H9 (cell line): ENCODE measurements around the gene ELFN1. TPM values are rescaled to one million over a fixed set of nuclear protein-coding genes. Genes with fewer than 3 reads are reported as not detected.

Experiments used
- DNase-seq: peaks from one replicate; pipeline ENCODE4 v3.0.0-alpha.2; 2017
- H2AFZ ChIP-seq: one replicate; pipeline ENCODE4 v1.6.1; 2013; ENCODE audit warnings: mild to moderate bottlenecking, low read length, control low read depth, moderate library complexity
- H2AK5ac ChIP-seq: 2 replicates; pipeline ENCODE4 v1.6.1; 2013; ENCODE audit warnings: low read length, control low read depth, mixed read lengths; ENCODE audit not compliant: insufficient read length
- H2BK120ac ChIP-seq: one replicate; pipeline ENCODE4 v1.6.1; 2013; ENCODE audit warnings: low read depth, mild to moderate bottlenecking, low read length, control low read depth, inconsistent platforms; ENCODE audit not compliant: poor library complexity, severe bottlenecking
- H2BK12ac ChIP-seq: 2 replicates; pipeline ENCODE4 v1.6.1; 2013; ENCODE audit warnings: low read length, control low read depth, mixed read lengths, low read depth; ENCODE audit not compliant: insufficient read length
- H2BK15ac ChIP-seq: 2 replicates; pipeline ENCODE4 v1.6.1; 2013; ENCODE audit warnings: low read depth, low read length, control low read depth
- H2BK20ac ChIP-seq: one replicate; pipeline ENCODE4 v1.6.1; 2013; ENCODE audit warnings: low read depth, mild to moderate bottlenecking, low read length, control low read depth, inconsistent platforms; ENCODE audit not compliant: poor library complexity, severe bottlenecking
- H2BK5ac ChIP-seq: 2 replicates; pipeline ENCODE4 v1.6.1; 2013; ENCODE audit warnings: low read length, control low read depth, mixed read lengths; ENCODE audit not compliant: insufficient read length
- H3K14ac ChIP-seq: 2 replicates; pipeline ENCODE4 v1.6.1; 2013; ENCODE audit warnings: low read length, control low read depth; ENCODE audit not compliant: insufficient read depth
- H3K18ac ChIP-seq: 2 replicates; pipeline ENCODE4 v1.6.1; 2013; ENCODE audit warnings: low read depth, mild to moderate bottlenecking, mixed read lengths, low read length, control low read depth; ENCODE audit not compliant: insufficient read length
- H3K23ac ChIP-seq: 2 replicates; pipeline ENCODE4 v1.6.1; 2013; ENCODE audit warnings: low read length, control low read depth, mixed read lengths, low read depth; ENCODE audit not compliant: insufficient read length
- H3K23me2 ChIP-seq: 2 replicates; pipeline ENCODE4 v1.6.1; 2013; ENCODE audit warnings: low read depth, mild to moderate bottlenecking, mixed read lengths, low read length, control low read depth; ENCODE audit not compliant: insufficient read length, poor library complexity, severe bottlenecking
- H3K27ac ChIP-seq: 2 replicates; pipeline ENCODE4 v1.5.1; 2013; ENCODE audit warnings: low read length, control low read depth, mixed read lengths, low read depth; ENCODE audit not compliant: insufficient read length
- H3K27me3 ChIP-seq: 2 replicates; pipeline ENCODE4 v1.6.1; 2013; ENCODE audit warnings: low read length, control low read depth, inconsistent platforms; ENCODE audit not compliant: insufficient read depth
- H3K4ac ChIP-seq: 2 replicates; pipeline ENCODE4 v1.6.1; 2013; ENCODE audit warnings: low read depth, mild to moderate bottlenecking, control low read depth, inconsistent platforms, low read length, moderate library complexity
- H3K4me1 ChIP-seq: 2 replicates; pipeline ENCODE4 v1.6.1; 2013; ENCODE audit warnings: low read length, control low read depth, inconsistent platforms; ENCODE audit not compliant: insufficient read depth
- H3K4me2 ChIP-seq: 2 replicates; pipeline ENCODE4 v1.6.1; 2013; ENCODE audit warnings: low read length, control low read depth, mixed read lengths; ENCODE audit not compliant: insufficient read length, insufficient read depth
- H3K56ac ChIP-seq: 2 replicates; pipeline ENCODE4 v1.6.1; 2013; ENCODE audit warnings: low read depth, mild to moderate bottlenecking, mixed read lengths, low read length, control low read depth; ENCODE audit not compliant: insufficient read length
- H3K79me1 ChIP-seq: 2 replicates; pipeline ENCODE4 v1.6.1; 2013; ENCODE audit warnings: low read depth, mild to moderate bottlenecking, moderate library complexity, low read length, control low read depth, inconsistent platforms; ENCODE audit not compliant: insufficient read depth, poor library complexity, severe bottlenecking
- H3K79me2 ChIP-seq: 2 replicates; pipeline ENCODE4 v1.6.1; 2013; ENCODE audit warnings: low read length, control low read depth, inconsistent platforms; ENCODE audit not compliant: insufficient read depth
- H3K9ac ChIP-seq: 2 replicates; pipeline ENCODE4 v1.6.1; 2013; ENCODE audit warnings: low read length, control low read depth, mixed read lengths; ENCODE audit not compliant: insufficient read length; ENCODE audit errors: extremely low read depth
- H3K9me3 ChIP-seq: one replicate; pipeline ENCODE4 v1.6.1; 2013; ENCODE audit warnings: low read depth, low read length, inconsistent platforms; ENCODE audit not compliant: control insufficient read depth
- H3T11ph ChIP-seq: one replicate; pipeline ENCODE4 v1.6.1; 2013; ENCODE audit warnings: mild to moderate bottlenecking, low read length, control low read depth, inconsistent platforms
- H4K20me1 ChIP-seq: one replicate; pipeline ENCODE4 v1.6.1; 2013; ENCODE audit not compliant: control insufficient read depth, insufficient read length, insufficient read depth
- H4K5ac ChIP-seq: 2 replicates; pipeline ENCODE4 v1.6.1; 2013; ENCODE audit warnings: low read depth, mild to moderate bottlenecking, mixed read lengths, low read length, control low read depth; ENCODE audit not compliant: insufficient read length
- H4K8ac ChIP-seq: replicated peaks from 2 replicates; pipeline ENCODE4 v1.6.1; 2013; ENCODE audit warnings: low read length, control low read depth, mixed read lengths, low read depth; ENCODE audit not compliant: insufficient read length
- H4K91ac ChIP-seq: 2 replicates; pipeline ENCODE4 v1.6.1; 2013; ENCODE audit warnings: low read depth, mild to moderate bottlenecking, moderate library complexity, mixed read lengths, low read length, control low read depth; ENCODE audit not compliant: insufficient read length
- H3K27ac Mint-ChIP-seq, 3 experiments: 2 replicates in 2 of 3; 3 replicates in 1 of 3; pipeline ENCODE4 v1.8.0; 2020 to 2021; ENCODE audit warnings: mixed read lengths in 3 of 3, mild to moderate bottlenecking in 1 of 3, moderate library complexity in 1 of 3
- H3K27me3 Mint-ChIP-seq: 2 replicates; pipeline ENCODE4 v1.8.0; 2021; ENCODE audit warnings: low read depth, mild to moderate bottlenecking, moderate library complexity, mixed read lengths
- H3K36me3 Mint-ChIP-seq, 3 experiments: 2 replicates in 2 of 3; 3 replicates in 1 of 3; pipeline ENCODE4 v1.8.0; 2020 to 2021; ENCODE audit warnings: low read depth in 3 of 3, mixed read lengths in 3 of 3; ENCODE audit not compliant: insufficient read depth in 1 of 3
- H3K4me1 Mint-ChIP-seq, 2 experiments: 2 replicates each; pipeline ENCODE4 v1.8.0; 2020; ENCODE audit warnings: mixed read lengths in 2 of 2
- H3K4me3 Mint-ChIP-seq, 2 experiments: 2 replicates in 1 of 2; 3 replicates in 1 of 2; pipeline ENCODE4 v1.8.0; 2020 to 2021; ENCODE audit warnings: mild to moderate bottlenecking in 2 of 2, mixed read lengths in 2 of 2, moderate library complexity in 1 of 2
- H3K9me3 Mint-ChIP-seq, 2 experiments: 2 replicates in 1 of 2; 3 replicates in 1 of 2; pipeline ENCODE4 v1.8.0; 2020; ENCODE audit warnings: mild to moderate bottlenecking in 2 of 2, mixed read lengths in 2 of 2, moderate library complexity in 1 of 2
- CTCF ChIP-seq: fragments of 200-600 bp; sonication (generic); conservative IDR thresholded peaks from 3 replicates; pipeline ENCODE4 v1.8.0; 2021; ENCODE audit warnings: antibody characterized with exemption, mild to moderate bottlenecking
- WGBS: extraction: QIAGEN DNeasy Blood & Tissue Kit; methylation state at CpG from one replicate; pipeline ENCODE4 v1.1.7; 2013; ENCODE audit warnings: missing lambda C conversion rate, low lambda C conversion rate, mixed read lengths; ENCODE audit not compliant: insufficient read length; ENCODE audit errors: extremely low coverage; 5-methylcytosine and 5-hydroxymethylcytosine counted together
- total RNA-seq: library from RNA; stranded (reverse); gene quantifications from 2 replicates; pipeline ENCODE4 v1.2.1, GENCODE V29; 2021

The ELFN1 gene
- total RNA-seq, 1 experiment from 2014 or later: 3.7 TPM

GRCh38 chr7:1749864-1750466 is 79.9 kb downstream of the ELFN1 start:
- no CpG with 5 or more reads among the region's 24 CpGs for WGBS
- Histone ChIP-seq H3K27me3 (no peaks in the 10 kb centered on the region), H3K4me2 (no peak overlapping the region)

More at GRCh38 chr7:1749864-1750466, 79.9 kb downstream of the ELFN1 start:
- Mint-ChIP-seq H3K27ac (no peak overlapping the region; a peak in 1 of 7 replicates), H3K4me1 (peaks cover 4 to 15% of the 10 kb centered on the region in 2 experiments; a peak in 3 of 4 replicates), H3K36me3 (no peaks in the 10 kb centered on the region), H3K27me3 (peaks cover 23% of the 10 kb centered on the region), H3K4me3 (no peak overlapping the region; a peak in 1 of 5 replicates), H3K9me3 (no peaks in the 10 kb centered on the region; a peak in 3 of 5 replicates)
- Histone ChIP-seq H3T11ph (no peak overlapping the region), H3K79me2 (no peaks in the 10 kb centered on the region), H3K79me1 (no peaks in the 10 kb centered on the region), H2BK12ac (no peak overlapping the region), H2BK120ac (no peak overlapping the region), H4K20me1 (peaks cover 2% of the 10 kb centered on the region), H3K4ac (no peak overlapping the region), H3K23ac (no peak overlapping the region), H2AFZ (no peak overlapping the region), H3K27ac (no peak overlapping the region), H3K9me3 (no peaks in the 10 kb centered on the region), H3K23me2 (no peaks in the 10 kb centered on the region), H3K9ac (no peak overlapping the region), H2AK5ac (no peak overlapping the region), H3K14ac (no peak overlapping the region; the same call in 1 of the 2 replicates), H2BK20ac (no peak overlapping the region), H4K8ac (no peak overlapping the region), H2BK5ac (no peak overlapping the region), H3K18ac (no peak overlapping the region), H4K91ac (no peak overlapping the region), H4K5ac (no peak overlapping the region), H3K4me1 (no peaks in the 10 kb centered on the region), H2BK15ac (no peak overlapping the region), H3K56ac (no peak overlapping the region)
- no peak for DNase-seq
- no peak for TF ChIP-seq CTCF
